ENCODE results near the gene SMNDC1. TPM values are rescaled to one million over a fixed set of nuclear protein-coding genes. Genes with fewer than 3 reads are reported as not detected.

The SMNDC1 gene
- total RNA-seq, 4 donors from 2014 or later: 12.0 to 20.4 (median 17.4) TPM

GRCh38 chr10:110327262-110327914, 22.7 kb upstream of the SMNDC1 start:
- H3K36me3 ChIP-seq: no peaks in the 10 kb centered on the region
- H3K4me1 ChIP-seq: no peaks in the 10 kb centered on the region
- peaks cover 4% of the 10 kb centered on the region for H3K27me3 ChIP-seq
- WGBS, 2 donors (ENCODE audit: low coverage in 1 of 2): 85 to 88% methylated on average over 5 of the region's 5 CpGs
- peaks cover 0 to 27% (median 0%) of the 10 kb centered on the region in 3 donors for H3K9me3 ChIP-seq
- H3K27ac ChIP-seq: no peak overlapping the region
- no peak for ATAC-seq
- no peak for TF ChIP-seq POLR2AphosphoS5 (IDR thresholded peaks at IDR 0.05)
- TF ChIP-seq EP300 (IDR thresholded peaks at IDR 0.05): no peak
- TF ChIP-seq POLR2A (IDR thresholded peaks at IDR 0.05): no peak
- TF ChIP-seq CTCF (IDR thresholded peaks at IDR 0.05): no peak
- H3K4me3 ChIP-seq: no peak overlapping the region

GRCh38 chr10:110326351-110327032, 21.8 kb upstream of the SMNDC1 start:
- peaks cover 0 to 30% (median 0%) of the 10 kb centered on the region in 3 donors for H3K9me3 ChIP-seq
- peaks cover 4% of the 10 kb centered on the region for H3K27me3 ChIP-seq
- no peak for TF ChIP-seq POLR2AphosphoS5 (IDR thresholded peaks at IDR 0.05)
- no peak for TF ChIP-seq EP300 (IDR thresholded peaks at IDR 0.05)
- TF ChIP-seq CTCF (IDR thresholded peaks at IDR 0.05): no peak
- TF ChIP-seq POLR2A (IDR thresholded peaks at IDR 0.05): no peak
- H3K4me1 ChIP-seq: no peaks in the 10 kb centered on the region
- no peak overlapping the region for H3K4me3 ChIP-seq
- no peaks in the 10 kb centered on the region for H3K36me3 ChIP-seq
- ATAC-seq: no peak
- H3K27ac ChIP-seq: no peak overlapping the region
- 76 to 85% methylated on average over 2 to 4 of the region's 4 CpGs for WGBS, 2 donors (ENCODE audit: low coverage in 1 of 2)

GRCh38 chr10:110324805-110325280, 20.1 kb upstream of the SMNDC1 start:
- H3K9me3 ChIP-seq: peaks cover 0 to 26% (median 0%) of the 10 kb centered on the region in 3 donors
- 35 to 59% methylated on average over 3 of the region's 3 CpGs for WGBS, 2 donors (ENCODE audit: low coverage in 1 of 2)
- H3K4me3 ChIP-seq: no peak overlapping the region
- no peaks in the 10 kb centered on the region for H3K4me1 ChIP-seq
- ATAC-seq: no peak
- no peaks in the 10 kb centered on the region for H3K36me3 ChIP-seq
- no peak for TF ChIP-seq POLR2AphosphoS5 (IDR thresholded peaks at IDR 0.05)
- no peak for TF ChIP-seq EP300 (IDR thresholded peaks at IDR 0.05)
- TF ChIP-seq POLR2A (IDR thresholded peaks at IDR 0.05): no peak
- TF ChIP-seq CTCF (IDR thresholded peaks at IDR 0.05): no peak
- peaks cover 4% of the 10 kb centered on the region for H3K27me3 ChIP-seq
- H3K27ac ChIP-seq: no peak overlapping the region

- no peak for ATAC-seq
- H3K27me3 ChIP-seq: peaks cover 4% of the 10 kb centered on the region
- WGBS, 2 donors (ENCODE audit: low coverage in 1 of 2): 20 to 56% methylated on average over 1 to 5 of the region's 5 CpGs
- H3K4me3 ChIP-seq: no peak overlapping the region
- peaks cover 0 to 21% (median 0%) of the 10 kb centered on the region in 3 donors for H3K9me3 ChIP-seq
- no peaks in the 10 kb centered on the region for H3K4me1 ChIP-seq
- no peaks in the 10 kb centered on the region for H3K36me3 ChIP-seq
- TF ChIP-seq POLR2A (IDR thresholded peaks at IDR 0.05): no peak
- TF ChIP-seq POLR2AphosphoS5 (IDR thresholded peaks at IDR 0.05): no peak
- TF ChIP-seq EP300 (IDR thresholded peaks at IDR 0.05): no peak
- no peak for TF ChIP-seq CTCF (IDR thresholded peaks at IDR 0.05)
- no peak overlapping the region for H3K27ac ChIP-seq
Observed at GRCh38 chr10:110324201-110324804, 19.6 kb upstream of the SMNDC1 start.

Data from gastroesophageal sphincter (tissue), 4 donors.